ENCODE data around the gene KRTAP16-1.
"Not testable (repeated sequence)": the region's sequence is repeated elsewhere in the genome, so short reads cannot be mapped to it uniquely, and the experiment has no call there.

KRTAP16-1 gene

GRCh38 chr17:41301916-41302901 lies 6.9 kb downstream of the KRTAP16-1 start, which contains the start of gene KRTAP29-1:
KRTAP29-1 (minus strand) TSS chr17:41302851; CDS start chr17:41302851, 0 bp downstream.
- no peak for DNase-seq (ENCODE audit: low read depth in 2 of 3, low spot score in 2 of 3)

GRCh38 chr17:41301204-41301790 lies 7.8 kb downstream of the KRTAP16-1 start:
- no peak for DNase-seq (ENCODE audit: low read depth in 2 of 3, low spot score in 2 of 3)

GRCh38 chr17:41298458-41299135 lies 10.5 kb downstream of the KRTAP16-1 start:
- no peak for DNase-seq (ENCODE audit: low read depth in 2 of 3, low spot score in 2 of 3)

- DNase-seq (ENCODE audit: low read depth in 2 of 3, low spot score in 2 of 3) = no peak
Measured at GRCh38 chr17:41296846-41297245, 12.3 kb downstream of the KRTAP16-1 start.

- no peak for DNase-seq (ENCODE audit: low read depth in 2 of 3, low spot score in 2 of 3)
Measured at GRCh38 chr17:41294016-41294415, 15.1 kb downstream of the KRTAP16-1 start.

- no peak for DNase-seq (ENCODE audit: low read depth in 2 of 3, low spot score in 2 of 3)
Measured at GRCh38 chr17:41287050-41287449, 22.1 kb downstream of the KRTAP16-1 start.

DNA sequence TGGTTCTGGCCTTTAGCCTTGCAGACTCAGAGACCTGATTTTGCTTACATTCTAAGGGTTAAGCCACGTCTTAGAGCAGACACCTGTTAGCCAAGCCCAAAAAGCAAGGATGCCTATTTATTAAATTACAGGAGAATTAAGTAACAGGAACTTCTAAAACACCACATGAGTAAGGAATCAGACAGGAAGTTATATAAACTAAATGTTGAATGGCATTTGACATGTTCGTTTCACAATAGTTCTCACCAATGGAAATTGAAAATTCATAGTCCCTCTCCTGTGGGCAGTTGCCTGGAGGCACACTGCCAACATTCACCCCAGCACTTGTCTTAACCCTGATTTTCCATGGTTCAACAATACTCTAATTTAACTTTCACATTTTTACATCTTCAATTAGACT lies 24.6 kb downstream of the KRTAP16-1 start:
- no peak for DNase-seq (ENCODE audit: low read depth in 2 of 3, low spot score in 2 of 3)

GRCh38 chr17:41284043-41284442 lies 25.1 kb downstream of the KRTAP16-1 start:
- DNase-seq (ENCODE audit: low read depth in 2 of 3, low spot score in 2 of 3) = no peak

DNA sequence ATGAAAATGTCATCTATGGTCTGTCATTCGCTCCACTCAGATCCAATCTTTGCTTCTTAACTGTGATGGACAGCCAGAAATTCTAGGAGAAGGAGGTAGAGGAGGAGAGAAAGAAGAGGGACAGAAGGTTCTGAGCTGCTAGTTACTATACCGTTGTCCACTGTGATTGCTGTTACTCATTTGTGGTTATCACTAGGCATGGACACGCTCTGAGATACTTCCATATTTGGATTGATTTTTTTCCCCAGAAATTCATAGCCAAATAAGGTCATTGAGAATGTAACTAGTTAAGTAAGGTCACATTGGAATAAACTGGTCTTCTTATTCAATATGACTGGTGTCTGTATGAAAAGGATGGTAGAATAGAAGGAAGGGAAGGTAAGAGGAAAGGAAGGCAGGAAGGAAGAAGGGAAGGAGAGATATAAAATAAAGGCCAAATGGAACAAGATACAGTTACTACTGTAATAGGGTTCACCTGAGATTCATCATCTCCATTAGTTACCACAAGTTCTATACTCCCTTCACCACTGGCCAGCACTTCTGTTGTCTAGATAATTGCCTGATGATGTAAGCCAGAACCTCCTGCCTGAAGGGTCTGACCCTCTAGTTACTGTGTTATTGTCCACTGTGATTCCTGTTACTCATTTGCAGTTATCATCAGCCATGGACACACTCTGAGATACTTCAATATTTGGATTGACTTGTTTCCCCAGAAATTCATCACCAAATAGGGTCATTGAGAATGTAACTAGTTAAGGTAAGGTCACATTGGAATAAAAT lies 30.7 kb downstream of the KRTAP16-1 start:
- DNase-seq (ENCODE audit: low read depth in 2 of 3, low spot score in 2 of 3) = no peak

DNA sequence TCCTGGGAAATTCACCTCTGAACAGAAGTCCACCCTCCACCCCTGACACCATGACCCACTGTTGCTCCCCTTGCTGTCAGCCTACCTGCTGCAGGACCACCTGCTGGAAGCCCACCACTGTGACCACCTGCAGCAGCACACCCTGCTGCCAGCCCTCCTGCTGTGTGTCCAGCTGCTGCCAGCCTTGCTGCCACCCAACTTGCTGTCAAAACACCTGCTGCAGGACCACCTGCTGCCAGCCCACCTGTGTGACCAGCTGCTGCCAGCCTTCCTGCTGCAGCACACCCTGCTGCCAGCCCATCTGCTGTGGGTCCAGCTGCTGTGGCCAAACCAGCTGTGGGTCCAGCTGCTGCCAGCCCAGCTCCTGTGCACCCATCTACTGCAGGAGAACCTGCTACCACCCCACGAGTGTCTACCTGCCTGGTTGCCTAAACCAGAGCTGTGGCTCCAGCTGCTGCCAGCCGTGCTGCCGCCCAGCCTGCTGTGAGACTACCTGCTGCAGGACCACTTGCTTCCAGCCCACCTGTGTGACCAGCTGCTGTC lies 33.4 kb downstream of the KRTAP16-1 start, which contains the start of gene KRTAP9-7:
KRTAP9-7 (plus strand) TSS at position 51 of the 543 bp plus-strand sequence; CDS start at position 51, 0 bp downstream.
- DNase-seq (ENCODE audit: low read depth in 2 of 3, low spot score in 2 of 3) = not testable (repeated sequence)

DNA sequence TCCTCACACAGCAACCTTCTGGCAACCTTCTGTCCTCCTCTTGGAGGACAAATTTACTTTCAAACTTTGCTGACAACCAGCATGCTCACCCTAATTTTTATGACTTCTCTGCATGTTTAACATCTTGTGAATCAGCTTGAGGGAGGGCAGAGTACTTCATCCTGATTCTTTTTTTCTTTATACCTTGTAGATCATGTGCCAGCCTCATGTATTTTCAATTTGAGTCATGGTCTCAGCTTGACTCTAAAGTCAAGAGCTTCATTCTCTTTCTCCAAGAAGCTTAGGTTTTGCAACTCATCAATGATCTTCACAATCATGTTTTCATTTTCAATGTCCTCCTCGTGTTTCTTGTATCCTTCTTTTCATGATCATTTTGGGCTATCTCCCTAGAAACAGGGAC lies 37.3 kb downstream of the KRTAP16-1 start:
- no peak for DNase-seq (ENCODE audit: low read depth in 2 of 3, low spot score in 2 of 3)

DNA sequence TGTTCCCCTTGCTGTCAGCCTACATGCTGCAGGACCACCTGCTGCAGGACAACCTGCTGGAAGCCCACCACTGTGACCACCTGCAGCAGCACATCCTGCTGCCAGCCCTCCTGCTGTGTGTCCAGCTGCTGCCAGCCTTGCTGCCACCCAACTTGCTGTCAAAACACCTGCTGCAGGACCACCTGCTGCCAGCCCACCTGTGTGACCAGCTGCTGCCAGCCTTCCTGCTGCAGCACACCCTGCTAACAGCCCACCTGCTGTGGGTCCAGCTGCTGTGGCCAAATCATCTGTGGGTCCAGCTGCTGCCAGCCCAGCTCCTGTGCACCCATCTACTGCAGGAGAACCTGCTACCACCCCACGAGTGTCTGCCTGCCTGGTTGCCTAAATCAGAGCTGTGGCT lies 37.8 kb downstream of the KRTAP16-1 start:
- not testable (repeated sequence) for DNase-seq (ENCODE audit: low read depth in 2 of 3, low spot score in 2 of 3)

DNA sequence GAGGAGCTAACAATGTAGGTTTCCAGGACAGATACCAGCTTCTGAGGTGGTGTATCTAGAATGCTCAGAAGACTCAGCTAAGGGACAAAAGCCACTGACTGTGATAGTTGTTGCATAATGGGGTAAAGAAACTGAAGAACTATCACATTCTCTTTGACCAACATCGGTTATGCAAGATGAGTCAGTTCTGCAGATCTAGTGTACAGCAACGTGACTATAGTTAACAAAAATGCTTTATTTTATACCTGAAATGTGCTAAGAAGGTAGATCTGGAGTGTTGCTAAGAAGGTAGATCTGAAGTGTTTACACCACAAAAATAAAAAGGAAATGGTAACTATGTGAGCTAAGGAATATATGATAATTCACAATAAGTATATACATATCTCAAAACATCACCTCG lies 41.4 kb downstream of the KRTAP16-1 start:
- DNase-seq (ENCODE audit: low read depth in 2 of 3, low spot score in 2 of 3) = no peak

GRCh38 chr17:41265078-41265477 lies 44.0 kb downstream of the KRTAP16-1 start, which contains the start of gene KRTAP9-6:
KRTAP9-6 (plus strand) TSS chr17:41265378; CDS start chr17:41265378, 0 bp downstream.
- no peak for DNase-seq (ENCODE audit: low read depth in 2 of 3, low spot score in 2 of 3)

DNA sequence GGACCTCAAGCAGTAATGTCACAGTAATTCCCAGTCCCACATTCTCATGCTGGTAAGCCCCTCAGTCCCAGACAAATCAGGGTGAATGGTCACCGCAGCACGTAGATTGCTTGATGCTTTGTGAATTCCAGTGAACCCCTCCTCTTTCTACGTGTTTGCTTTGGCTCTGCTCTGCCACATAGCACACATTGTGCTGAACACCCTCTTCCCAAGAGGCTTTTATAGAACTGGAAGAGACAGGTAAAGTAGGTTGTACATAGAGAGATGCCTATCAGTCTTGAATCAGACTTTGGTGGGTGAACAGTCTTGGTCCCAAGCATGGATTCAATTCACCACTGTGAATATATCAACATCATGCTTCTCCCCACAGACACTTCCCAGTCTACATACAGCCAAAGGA lies 44.5 kb downstream of the KRTAP16-1 start:
- no peak for DNase-seq (ENCODE audit: low read depth in 2 of 3, low spot score in 2 of 3)

GRCh38 chr17:41263212-41263611 lies 45.9 kb downstream of the KRTAP16-1 start:
- no peak for DNase-seq (ENCODE audit: low read depth in 2 of 3, low spot score in 2 of 3)

- no peak for DNase-seq (ENCODE audit: low read depth in 2 of 3, low spot score in 2 of 3)
Measured at GRCh38 chr17:41258406-41258805, 50.7 kb downstream of the KRTAP16-1 start.
